HG03460 (cell line): Measurements from ENCODE around the gene SH3TC2.

Experiments
- ATAC-seq: cut with Tn5 transposase; IDR thresholded peaks from one replicate; pipeline ENCODE4 v1.9.1; 2021; ENCODE audit not compliant: unreplicated experiment

Gene SH3TC2

DNA sequence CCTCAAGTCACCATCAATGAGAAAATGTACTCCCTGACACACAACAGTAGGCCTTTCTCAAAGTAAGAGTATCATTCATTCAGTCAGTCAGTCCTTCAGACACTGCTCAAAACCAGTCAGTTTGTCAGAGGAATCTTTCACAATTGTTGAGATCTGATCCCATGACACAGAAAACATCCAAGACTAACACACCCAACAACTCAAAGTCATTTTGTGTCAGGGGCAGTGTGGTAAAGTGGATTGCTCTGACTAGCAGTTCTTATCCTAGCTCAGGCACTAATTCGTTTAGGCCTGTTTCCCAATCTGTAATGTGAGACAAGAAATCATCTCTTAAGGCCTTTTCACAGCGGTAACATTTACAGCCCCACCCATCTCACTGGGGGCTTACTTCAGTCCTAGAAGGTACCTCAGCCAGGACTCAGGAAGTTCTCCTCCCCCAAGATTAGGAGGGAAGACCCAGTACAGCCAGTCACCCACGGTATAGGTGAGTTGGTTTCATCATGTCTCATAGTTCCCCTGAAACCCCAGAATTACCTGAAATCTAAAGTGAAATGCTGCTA is 31.9 kb downstream of the SH3TC2 start:
- ATAC-seq: no peak

DNA sequence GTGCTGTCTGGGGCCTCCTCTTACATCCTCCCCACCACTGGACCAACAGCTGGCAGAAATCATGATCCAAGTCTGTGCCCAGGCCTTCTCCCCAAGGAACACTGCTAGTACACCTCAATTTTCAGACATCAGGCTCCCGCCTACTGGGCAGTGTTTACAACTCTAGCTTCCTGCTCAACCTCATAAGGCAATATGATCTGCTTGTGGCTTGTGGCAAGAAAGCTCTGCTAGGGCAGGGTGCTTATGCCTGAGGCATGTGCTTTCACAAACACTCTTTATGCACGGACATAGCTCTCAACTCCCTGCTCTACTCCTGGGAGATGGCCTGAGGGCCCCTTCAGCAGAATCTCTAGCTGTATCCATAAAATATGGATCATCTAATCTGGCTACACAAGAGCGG is 32.5 kb downstream of the SH3TC2 start:
- no peak for ATAC-seq

DNA sequence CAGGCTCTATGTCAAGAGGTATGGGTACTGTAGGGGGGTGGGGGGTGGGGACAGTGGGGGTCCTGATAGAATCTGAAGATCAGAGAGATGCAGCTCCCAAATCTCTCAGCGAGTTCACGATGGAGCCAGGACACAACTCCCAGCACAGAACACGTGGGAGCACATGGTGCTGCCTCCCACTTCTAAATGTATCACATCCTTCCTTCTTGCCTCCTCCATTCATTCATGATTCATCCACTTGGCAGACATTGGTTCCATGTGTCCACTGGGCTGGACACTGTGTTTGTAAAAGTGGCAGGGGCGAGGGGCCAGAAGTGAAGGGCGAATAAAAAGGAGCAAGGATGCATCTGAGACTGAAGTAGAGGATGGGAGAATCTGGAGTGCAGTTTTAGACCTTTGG is 33.9 kb downstream of the SH3TC2 start:
- ATAC-seq: no peak

DNA sequence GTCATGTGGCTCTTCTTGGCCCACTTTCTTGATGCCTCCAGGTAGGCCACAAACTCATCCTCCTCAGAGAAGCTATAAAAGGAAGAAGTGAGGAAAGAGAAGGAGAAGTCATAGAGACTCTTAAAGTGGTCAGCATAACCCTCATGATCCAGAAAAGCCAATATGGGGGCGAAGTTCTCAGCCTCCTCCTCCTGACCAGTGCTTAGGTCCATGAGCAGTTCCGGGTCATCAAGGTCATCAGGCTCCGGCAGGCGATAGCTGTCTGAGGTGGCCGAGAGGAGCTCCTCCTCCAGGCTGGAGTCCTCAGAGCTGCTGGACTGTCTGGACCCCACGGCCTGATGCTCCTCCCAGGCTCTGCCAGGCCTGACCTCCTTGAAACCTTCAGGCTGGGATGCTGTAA is 34.7 kb downstream of the SH3TC2 start:
- no peak for ATAC-seq

DNA sequence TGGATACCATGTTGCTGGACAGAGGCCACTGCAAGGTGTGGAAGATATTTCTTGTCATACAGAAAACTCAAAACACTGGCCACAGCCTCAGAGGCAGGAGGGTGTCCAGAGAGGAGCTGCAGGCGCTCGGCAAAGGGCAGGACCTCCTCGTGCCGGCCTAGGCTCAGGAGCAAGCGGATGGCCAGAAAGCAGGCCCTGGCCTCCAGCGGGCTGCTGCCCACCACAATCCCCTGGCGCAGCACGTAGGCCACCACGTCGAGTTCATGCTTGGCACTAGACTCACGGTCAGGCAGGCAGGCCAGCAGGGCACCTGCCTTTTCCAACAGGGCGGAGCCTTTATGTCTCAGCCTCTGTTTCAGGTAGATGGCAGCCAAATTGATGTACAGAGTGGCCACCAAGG is 35.2 kb downstream of the SH3TC2 start:
- ATAC-seq: no peak

DNA sequence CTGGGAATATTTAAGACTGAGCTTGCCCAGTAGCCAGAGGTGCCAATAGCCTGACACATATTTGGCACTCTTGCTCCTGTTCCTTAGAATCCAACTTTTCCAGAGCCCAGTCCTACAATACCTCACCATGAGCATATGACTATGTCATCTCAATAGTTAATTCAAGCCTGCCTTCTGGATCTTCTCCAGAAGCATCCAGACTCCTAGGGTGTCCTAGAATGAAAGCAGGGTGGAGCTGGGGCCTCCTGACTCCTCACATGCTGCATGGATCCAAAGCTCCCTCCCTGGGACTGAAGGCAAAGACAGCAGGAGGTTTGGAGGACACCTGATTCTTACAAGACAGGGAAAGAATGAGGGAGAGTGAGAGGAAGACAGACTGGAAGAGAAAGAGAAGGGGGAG is 37.9 kb downstream of the SH3TC2 start:
- ATAC-seq: no peak

DNA sequence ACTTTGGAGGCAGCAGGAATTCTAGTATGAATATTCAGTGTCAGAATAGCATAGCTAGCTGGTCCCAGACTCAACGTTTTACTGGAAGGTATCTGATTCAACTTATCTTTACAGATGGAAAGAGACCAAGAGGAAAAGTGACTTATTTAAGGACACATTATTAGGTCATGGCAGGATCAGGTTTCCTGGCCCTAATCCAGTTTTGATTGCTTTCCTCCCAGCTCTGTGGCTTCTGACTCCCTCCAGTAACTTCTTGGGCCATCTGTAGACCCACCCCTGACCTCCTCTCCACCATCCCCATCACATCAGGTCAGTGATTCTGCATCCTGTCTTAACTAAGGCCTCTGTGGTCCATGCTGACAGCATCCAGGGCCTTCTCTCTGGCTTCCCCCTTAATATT is 38.4 kb downstream of the SH3TC2 start:
- no peak for ATAC-seq

DNA sequence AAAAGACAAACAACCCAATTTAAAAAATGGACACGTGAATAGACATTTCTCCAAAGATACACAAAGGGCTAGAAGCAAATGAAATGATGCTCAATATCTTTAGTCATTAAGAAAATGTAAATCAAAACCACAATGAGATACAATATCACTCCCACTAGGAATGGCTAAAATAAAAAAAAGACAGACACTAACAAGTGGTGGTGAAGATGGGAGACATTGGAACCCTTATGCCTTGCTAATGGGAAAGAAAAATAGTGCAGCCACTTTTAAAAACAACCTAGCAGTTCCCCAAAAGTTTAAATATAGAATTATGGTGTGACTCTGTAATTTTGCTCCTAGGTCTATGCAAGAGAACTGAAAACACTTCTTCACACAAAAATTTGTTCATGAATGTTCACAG is 40.7 kb downstream of the SH3TC2 start:
- ATAC-seq: no peak

DNA sequence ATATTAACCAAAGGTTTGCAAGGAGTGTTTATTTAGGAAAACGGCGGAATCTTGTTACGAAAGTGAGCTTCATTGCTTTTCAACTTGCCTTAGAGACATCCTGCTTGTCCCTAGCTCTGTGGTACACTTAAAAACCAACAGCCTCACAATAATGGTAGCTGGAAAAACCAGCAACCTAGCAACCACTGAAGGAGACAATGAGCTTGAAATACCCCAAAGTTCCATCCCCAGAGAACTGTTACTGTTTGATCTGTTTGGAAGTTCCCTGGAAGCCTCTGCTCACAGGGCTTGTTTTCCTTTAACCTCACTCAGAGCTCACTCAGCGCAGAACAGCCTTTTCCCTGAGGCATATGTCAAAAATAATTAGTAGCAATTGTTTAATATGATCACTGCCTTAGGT is 43.2 kb downstream of the SH3TC2 start:
- no peak for ATAC-seq

DNA sequence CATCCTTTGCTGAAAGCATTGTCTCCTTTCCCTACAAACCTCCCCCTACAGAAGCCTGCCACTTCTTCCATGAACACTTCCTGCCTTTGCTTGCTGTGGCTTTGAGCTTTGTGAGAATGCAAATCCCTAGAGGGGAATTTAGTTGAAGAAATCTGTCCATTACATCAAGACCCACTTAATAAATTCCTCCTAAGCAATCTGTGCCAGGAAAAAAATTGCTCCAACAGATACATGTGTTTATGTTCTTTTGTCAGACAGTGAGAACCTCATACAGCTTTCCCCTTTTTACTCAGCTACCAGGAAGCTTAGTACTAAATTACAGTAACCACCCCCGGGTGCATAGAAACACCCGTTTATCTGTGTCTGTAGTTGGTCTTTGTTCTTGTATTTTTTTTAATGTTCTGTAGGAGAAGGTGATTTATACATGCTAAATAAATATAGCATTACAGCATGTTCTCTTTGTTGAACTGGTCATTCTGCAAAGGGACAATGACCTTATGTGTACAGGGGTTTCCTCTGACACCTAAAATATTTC is 43.9 kb downstream of the SH3TC2 start:
- no peak for ATAC-seq

DNA sequence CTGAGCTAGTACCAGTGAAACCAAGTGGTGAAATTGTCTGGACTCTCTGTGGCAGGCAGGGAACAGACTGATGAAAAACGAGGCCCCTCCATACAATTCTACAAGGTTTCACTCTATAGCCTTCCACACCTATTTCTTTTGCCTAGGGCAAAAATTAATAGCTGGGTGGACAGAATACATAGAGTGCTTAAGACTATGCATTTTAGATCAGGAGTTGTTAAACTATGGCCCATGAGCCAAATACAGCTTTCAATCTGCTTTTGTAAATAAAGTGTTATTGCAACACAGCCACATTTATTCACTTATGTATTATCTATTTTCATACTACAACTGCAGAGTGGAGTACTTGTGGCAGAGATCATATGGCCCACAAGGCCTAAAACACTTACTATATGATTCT is 45.2 kb downstream of the SH3TC2 start:
- no peak for ATAC-seq

DNA sequence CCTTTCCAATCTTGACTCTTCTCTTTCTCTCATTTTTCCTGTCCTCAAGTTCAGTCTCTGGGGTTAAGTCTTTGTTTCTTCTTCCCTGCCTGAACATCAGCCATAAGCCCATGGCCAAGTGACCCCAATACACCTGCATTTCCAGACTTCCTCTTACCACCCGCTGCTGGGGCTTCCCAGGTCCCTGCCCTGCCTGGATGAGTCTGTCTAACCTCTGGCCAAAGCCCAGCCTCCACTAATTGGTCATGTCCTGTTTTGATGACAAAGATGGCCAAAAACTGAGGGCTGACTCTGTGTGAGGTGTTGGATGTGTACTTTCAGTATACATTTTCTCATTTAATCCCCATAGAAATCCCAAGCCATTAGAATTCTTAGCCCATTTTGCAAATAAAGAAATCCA is 47.3 kb downstream of the SH3TC2 start:
- no peak for ATAC-seq

DNA sequence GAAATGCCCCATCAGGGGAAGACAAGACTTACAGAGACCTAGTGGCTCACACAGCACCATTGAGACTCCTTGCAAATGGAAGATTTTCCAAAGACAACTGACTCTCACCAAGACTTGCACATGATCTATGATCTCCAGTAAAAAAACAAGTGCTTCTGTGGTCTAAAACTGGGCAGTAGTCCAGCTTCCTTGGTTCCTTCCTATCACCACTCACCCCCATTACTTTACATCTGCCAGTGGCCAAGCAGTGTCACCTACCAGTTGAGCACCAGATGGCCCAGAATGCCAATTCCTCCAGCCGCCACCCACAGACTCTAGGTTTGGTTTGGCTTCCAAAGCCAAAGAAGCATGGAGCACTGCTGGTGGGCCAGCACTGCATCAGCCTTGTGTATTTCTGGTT is 47.7 kb downstream of the SH3TC2 start:
- no peak for ATAC-seq

DNA sequence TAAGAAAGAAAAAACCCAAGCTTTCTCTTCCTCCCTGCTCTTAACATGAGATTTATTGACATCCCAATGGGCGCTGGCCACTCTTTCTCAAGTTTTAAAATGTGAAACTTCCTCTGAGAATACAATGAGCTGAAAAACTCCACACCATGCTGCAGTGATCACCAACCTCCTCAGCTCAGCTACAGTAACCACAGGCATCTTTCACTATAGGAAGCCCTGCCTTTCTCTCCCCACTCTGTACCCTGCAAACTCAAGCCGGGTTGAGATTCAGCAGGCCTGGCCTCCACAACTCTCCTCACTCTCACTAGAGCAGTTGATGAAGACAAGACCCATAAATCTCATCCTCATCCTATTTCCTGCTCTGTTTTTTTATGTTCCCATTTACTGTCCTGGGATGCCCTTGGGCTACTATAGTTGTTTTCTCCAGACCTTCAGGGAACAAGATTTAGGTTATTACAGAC is 48.3 kb downstream of the SH3TC2 start:
- no peak for ATAC-seq

DNA sequence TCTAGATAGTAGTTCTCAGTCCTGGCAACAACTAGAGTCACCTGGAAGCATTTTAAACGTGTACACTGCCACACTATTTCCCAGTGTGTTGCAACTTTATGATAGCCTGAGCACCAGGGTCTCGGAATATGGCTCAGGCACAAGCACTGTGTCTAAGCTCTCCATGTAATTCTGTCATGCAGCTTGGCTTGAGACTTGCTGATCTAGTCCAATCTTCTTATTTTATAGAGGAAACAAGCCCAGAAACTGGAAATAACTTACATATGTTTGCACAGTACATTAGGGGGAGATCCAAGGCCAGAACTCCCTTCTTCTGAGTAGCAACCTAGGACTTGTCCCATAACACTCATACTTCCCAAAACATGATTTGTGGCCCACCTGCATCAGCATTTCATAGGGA is 49.1 kb downstream of the SH3TC2 start:
- no peak for ATAC-seq

DNA sequence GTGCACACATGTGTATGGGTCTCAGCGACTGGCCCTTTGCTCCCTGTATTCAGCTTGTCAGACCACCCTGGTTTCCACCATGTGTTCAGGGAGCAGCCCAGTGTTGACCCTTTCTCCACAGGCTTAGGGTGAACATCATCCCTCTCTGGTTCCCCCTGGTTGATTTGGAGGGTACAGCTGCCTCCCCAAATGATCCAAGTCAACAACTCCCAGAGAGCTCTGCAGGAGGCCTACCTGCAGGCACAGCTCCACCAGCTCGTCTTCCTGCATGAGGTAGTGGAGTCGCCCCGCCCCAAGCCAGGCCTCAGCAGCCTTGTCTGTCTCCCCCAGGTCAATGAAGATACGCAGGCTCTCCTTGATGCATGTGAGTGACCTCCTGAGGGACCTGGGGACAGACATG is 50.5 kb downstream of the SH3TC2 start:
- ATAC-seq: no peak

DNA sequence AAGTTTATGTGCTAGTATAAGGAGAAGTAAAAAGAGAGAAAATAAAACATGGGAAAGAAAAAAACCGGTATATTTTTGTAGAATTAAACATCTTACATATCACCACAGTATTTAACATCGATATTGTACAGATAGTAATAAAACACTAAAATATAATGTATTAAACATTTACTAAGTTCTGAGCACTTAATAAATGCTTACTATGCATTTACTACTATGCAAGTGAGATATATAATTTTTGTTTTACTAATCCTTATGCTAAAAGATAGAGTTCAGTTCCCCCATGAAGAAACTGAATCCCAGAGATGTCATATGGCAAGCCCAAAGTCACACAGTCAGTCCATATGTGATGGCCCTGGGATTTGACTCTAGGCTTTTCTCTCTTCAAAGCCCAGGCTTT is 51.1 kb downstream of the SH3TC2 start:
- no peak for ATAC-seq

DNA sequence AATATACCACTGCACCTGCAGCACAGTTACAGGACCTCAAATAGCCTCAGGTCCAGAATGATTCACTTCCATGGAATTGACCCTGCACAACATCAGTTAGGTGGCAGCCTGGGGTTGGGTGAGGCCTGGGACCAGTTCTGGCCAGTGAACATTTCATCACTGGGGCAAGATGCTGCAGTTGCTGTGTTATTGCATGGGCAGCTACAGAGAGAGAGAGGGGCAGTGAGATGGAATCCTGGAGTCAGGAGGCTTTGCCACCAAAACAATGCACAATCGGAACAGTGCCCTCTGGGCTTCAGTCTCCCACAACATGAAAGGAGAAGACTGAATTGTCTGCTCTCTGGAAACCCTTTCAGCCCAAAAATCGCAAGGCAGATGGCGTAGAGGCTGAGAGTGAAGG is 51.8 kb downstream of the SH3TC2 start:
- ATAC-seq: no peak

DNA sequence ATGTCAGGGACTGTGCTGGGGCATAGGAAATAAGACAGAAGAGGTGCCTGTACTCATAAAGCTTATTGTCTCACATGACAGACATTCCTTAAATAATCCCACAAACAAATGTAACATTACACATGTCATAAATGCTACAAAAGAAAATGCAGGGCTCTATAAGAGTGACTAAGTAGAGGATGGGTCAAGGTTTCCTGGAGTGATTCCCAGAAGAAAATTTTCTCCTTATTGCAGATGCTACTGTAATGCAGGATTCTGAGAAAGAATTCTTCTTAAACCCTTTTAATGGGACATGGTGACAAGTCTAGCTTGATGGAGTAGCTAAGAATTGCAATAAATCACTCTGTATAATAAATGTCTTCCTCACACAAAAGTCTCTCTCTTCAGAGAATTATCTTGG is 55.7 kb downstream of the SH3TC2 start:
- ATAC-seq: no peak

DNA sequence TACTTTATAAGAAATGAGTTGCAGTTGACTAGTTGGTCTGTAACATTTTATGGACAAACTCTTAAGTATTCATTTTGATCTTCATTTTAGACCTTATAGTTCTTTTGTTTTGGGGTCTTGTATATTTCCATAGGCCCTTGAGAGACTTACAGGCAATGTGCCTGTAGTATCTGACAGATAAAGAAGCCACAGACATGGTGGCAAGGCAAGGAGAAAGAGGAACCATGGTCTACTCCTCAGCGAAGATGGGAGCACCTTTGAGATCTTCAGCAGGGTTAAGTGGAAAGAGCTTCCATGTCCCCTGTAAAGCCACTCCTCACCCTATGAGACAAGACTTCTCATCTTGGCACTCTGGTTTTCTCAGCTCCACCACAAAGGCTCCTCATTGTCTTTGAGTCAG is 56.4 kb downstream of the SH3TC2 start:
- ATAC-seq: no peak

DNA sequence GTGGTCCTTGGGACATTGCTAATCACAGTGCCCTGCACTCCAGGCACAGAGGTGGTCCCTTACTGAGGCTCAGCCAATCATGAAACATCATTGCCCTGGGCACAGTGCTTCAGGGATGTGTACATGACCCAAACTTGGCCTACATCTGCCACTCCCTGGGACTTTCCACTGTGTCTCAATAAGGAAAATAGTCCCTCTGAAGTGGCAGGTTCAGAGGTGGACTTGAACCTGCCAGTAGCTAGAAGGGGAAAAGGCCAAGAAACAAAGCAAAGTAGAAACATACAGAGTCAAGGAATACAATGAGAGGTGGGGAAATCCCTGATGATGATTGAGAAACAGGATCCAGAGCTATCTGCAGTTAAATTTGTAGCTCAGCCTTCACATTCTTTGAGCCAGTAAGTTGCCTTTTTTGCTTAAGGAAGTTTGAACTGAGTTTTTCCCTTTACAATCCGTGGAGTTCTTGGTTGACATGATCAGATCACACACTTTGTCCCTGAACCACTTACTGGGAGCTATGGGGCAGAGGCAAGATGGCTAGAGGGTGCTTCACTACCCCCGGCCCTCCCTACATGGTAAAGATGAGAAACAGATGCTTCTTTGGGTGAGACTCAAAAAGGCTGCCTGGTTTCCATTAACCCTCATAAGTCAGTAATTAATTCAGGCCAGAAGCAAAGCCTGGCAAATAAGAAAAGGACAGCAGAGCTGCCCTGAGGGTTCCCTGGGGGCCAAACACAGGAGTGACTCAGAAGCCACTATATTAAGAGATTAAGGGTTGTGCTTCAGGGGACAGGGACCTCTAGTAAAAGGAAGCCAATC is 57.6 kb downstream of the SH3TC2 start:
- no peak for ATAC-seq

DNA sequence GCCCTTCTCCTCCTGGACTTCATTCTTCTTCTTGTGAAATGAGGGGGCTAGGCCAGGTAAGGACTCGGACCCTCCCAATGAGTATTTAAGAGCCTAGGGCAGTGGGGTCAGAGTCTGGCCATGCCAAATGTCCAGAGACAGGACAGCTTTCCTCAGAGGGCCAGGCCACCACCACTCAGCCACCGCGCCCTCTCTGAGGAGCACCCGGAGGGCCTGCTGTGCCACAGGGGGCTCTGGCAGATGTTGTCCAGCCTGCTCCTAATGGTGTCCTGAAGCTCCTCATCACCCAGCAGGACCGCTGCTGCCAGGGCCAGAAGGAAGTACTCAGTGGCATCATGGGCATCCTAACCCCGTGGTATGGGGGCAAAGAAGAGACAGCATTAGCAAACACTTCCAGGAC is 58.3 kb downstream of the SH3TC2 start:
- no peak for ATAC-seq
